Right atrium auricular region (tissue), 2 donors: ENCODE results near the gene SAMD4A. TPM values are rescaled to one million over a fixed set of nuclear protein-coding genes. Genes with fewer than 3 reads are reported as not detected.

ENCODE experiments used
- DNase-seq: peaks from one replicate; pipeline ENCODE4 v3.0.0-alpha.2; 2019; ENCODE audit warnings: low spot score
- H3K27ac ChIP-seq, 2 donors: fragments of 200-600 bp; sonication (generic); 1 replicate in 1 of 2; 2 replicates in 1 of 2; pipeline ENCODE4 v1.5.1; 2016 to 2019
- H3K27me3 ChIP-seq, 2 donors: fragments of 200-600 bp; sonication (generic); one replicate each; pipeline versions ENCODE4 v1.5.1 to v1.6.0; 2017 to 2019
- H3K36me3 ChIP-seq: fragments of 200-600 bp; sonication (generic); one replicate; pipeline ENCODE4 v1.5.1; 2016
- H3K4me1 ChIP-seq, 2 donors: fragments of 200-600 bp; sonication (generic); one replicate each; pipeline versions ENCODE4 v1.5.1 to v1.6.0; 2017 to 2019
- H3K4me3 ChIP-seq, 2 donors: fragments of 200-600 bp; sonication (generic); 1 replicate in 1 of 2; 2 replicates in 1 of 2; pipeline ENCODE4 v1.5.1; 2017 to 2019; ENCODE audit warnings: mild to moderate bottlenecking in 1 of 2, moderate library complexity in 1 of 2
- H3K9me3 ChIP-seq, 2 donors: fragments of 200-600 bp; sonication (generic); one replicate each; pipeline ENCODE4 v1.5.1; 2019
- total RNA-seq, 2 donors: library from RNA; depleted of rRNA; stranded (reverse); fragments of >200 nt; gene quantifications; one replicate each; pipeline ENCODE4 v1.1.0, GENCODE V29; 2016
- TF ChIP-seq, protein P1 (sequence below), 2 donors: fragments of 200-600 bp; sonication (generic); IDR thresholded peaks; one replicate each; pipeline ENCODE4 v1.5.1; 2019; ENCODE audit warnings: antibody characterized with exemption in 2 of 2

The SAMD4A gene
- total RNA-seq, 2 donors from 2014 or later = 74.5 to 102 TPM

- no peak for DNase-seq
Observed at GRCh38 chr14:54638135-54638446, 71.2 kb downstream of the SAMD4A start.

GRCh38 chr14:54639611-54640010, 72.7 kb downstream of the SAMD4A start:
- Histone ChIP-seq H3K27ac (no peak overlapping the region), H3K4me3 (no peak overlapping the region), H3K36me3 (no peaks in the 10 kb centered on the region), H3K9me3 (no peaks in the 10 kb centered on the region), H3K4me1 (peaks cover 0 to 50% of the 10 kb centered on the region in 2 donors), H3K27me3 (no peaks in the 10 kb centered on the region)
- TF ChIP-seq, protein P1, sequence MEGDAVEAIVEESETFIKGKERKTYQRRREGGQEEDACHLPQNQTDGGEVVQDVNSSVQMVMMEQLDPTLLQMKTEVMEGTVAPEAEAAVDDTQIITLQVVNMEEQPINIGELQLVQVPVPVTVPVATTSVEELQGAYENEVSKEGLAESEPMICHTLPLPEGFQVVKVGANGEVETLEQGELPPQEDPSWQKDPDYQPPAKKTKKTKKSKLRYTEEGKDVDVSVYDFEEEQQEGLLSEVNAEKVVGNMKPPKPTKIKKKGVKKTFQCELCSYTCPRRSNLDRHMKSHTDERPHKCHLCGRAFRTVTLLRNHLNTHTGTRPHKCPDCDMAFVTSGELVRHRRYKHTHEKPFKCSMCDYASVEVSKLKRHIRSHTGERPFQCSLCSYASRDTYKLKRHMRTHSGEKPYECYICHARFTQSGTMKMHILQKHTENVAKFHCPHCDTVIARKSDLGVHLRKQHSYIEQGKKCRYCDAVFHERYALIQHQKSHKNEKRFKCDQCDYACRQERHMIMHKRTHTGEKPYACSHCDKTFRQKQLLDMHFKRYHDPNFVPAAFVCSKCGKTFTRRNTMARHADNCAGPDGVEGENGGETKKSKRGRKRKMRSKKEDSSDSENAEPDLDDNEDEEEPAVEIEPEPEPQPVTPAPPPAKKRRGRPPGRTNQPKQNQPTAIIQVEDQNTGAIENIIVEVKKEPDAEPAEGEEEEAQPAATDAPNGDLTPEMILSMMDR (IDR thresholded peaks at IDR 0.05) = no peak
- no peak for DNase-seq

More at GRCh38 chr14:54638135-54638446, 71.2 kb downstream of the SAMD4A start:
- Histone ChIP-seq H3K36me3 (no peaks in the 10 kb centered on the region), H3K9me3 (no peaks in the 10 kb centered on the region), H3K27me3 (no peaks in the 10 kb centered on the region), H3K4me1 (peaks cover 0 to 51% of the 10 kb centered on the region in 2 donors), H3K4me3 (no peak overlapping the region), H3K27ac (peak overlapping the region in 1 of 2 donors; percentile 16)
- TF ChIP-seq, protein P1 (IDR thresholded peaks at IDR 0.05) = no peak

GRCh38 chr14:54640506-54640905, 73.6 kb downstream of the SAMD4A start:
- no peaks in the 10 kb centered on the region for H3K36me3 ChIP-seq
- DNase-seq = no peak
- TF ChIP-seq, protein P1 (IDR thresholded peaks at IDR 0.05) = no peak
- H3K9me3 ChIP-seq = no peaks in the 10 kb centered on the region
- H3K27ac ChIP-seq = peak overlapping the region; percentile 28 to 50
- H3K4me1 ChIP-seq = peaks cover 0 to 50% of the 10 kb centered on the region in 2 donors
- no peaks in the 10 kb centered on the region for H3K27me3 ChIP-seq
- H3K4me3 ChIP-seq = no peak overlapping the region

DNA sequence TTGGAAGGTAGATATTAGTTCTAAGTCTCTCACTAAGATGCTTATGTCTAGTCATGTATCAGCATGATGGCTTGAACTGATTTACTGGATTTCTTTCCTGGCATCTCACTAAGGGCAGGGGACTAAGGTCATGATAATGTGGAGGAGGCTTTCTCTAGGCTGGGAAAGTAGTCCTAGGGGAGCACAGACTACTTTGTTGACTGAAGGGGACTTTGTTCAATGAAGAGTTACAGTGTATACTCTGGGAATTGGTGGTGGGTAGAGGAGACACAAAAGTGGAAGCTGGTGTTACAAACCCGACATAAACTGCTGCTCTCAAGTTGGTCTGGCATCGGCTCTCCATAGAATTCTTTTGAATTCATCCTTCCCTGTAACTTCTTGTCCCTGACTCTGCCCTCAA, 75.2 kb downstream of the SAMD4A start:
- H3K4me1 ChIP-seq = peaks cover 0 to 50% of the 10 kb centered on the region in 2 donors
- DNase-seq = no peak
- no peaks in the 10 kb centered on the region for H3K36me3 ChIP-seq
- H3K27ac ChIP-seq = no peak overlapping the region
- H3K9me3 ChIP-seq = no peaks in the 10 kb centered on the region
- TF ChIP-seq, protein P1 (IDR thresholded peaks at IDR 0.05) = no peak
- no peak overlapping the region for H3K4me3 ChIP-seq
- H3K27me3 ChIP-seq = no peaks in the 10 kb centered on the region

GRCh38 chr14:54642801-54643695, 76.1 kb downstream of the SAMD4A start:
- H3K27me3 ChIP-seq = no peaks in the 10 kb centered on the region
- peaks cover 0 to 49% of the 10 kb centered on the region in 2 donors for H3K4me1 ChIP-seq
- H3K4me3 ChIP-seq = no peak overlapping the region
- TF ChIP-seq, protein P1 (IDR thresholded peaks at IDR 0.05) = no peak
- H3K9me3 ChIP-seq = no peaks in the 10 kb centered on the region
- H3K27ac ChIP-seq = peak overlapping the region in 1 of 2 donors; percentile 18
- no peak for DNase-seq
- H3K36me3 ChIP-seq = no peaks in the 10 kb centered on the region
